ENCODE measurements around the gene IRX6.

Gene IRX6

GRCh38 chr16:55367301-55367811 is 43.4 kb downstream of the IRX6 start:
- no peak for DNase-seq (ENCODE audit: low read depth, low spot score)

GRCh38 chr16:55367866-55368603 is 44.0 kb downstream of the IRX6 start:
- no peak for DNase-seq (ENCODE audit: low read depth, low spot score)

GRCh38 chr16:55369151-55369550 is 45.1 kb downstream of the IRX6 start:
- no peak for DNase-seq (ENCODE audit: low read depth, low spot score)

GRCh38 chr16:55370762-55371482 is 46.9 kb downstream of the IRX6 start:
- no peak for DNase-seq (ENCODE audit: low read depth, low spot score)

- no peak for DNase-seq (ENCODE audit: low read depth, low spot score)
Measured at GRCh38 chr16:55372792-55373488, 48.9 kb downstream of the IRX6 start.

GRCh38 chr16:55373489-55373832 is 49.5 kb downstream of the IRX6 start:
- DNase-seq (ENCODE audit: low read depth, low spot score): no peak

- DNase-seq (ENCODE audit: low read depth, low spot score): no peak
Measured at GRCh38 chr16:55376045-55376444, 52.0 kb downstream of the IRX6 start.

- DNase-seq (ENCODE audit: low read depth, low spot score): no peak
Measured at GRCh38 chr16:55376567-55377167, 52.7 kb downstream of the IRX6 start.

GRCh38 chr16:55377840-55378239 is 53.8 kb downstream of the IRX6 start:
- DNase-seq (ENCODE audit: low read depth, low spot score): no peak

GRCh38 chr16:55378616-55379015 is 54.6 kb downstream of the IRX6 start:
- no peak for DNase-seq (ENCODE audit: low read depth, low spot score)

- no peak for DNase-seq (ENCODE audit: low read depth, low spot score)
Measured at GRCh38 chr16:55379371-55379770, 55.4 kb downstream of the IRX6 start.

GRCh38 chr16:55379876-55380390 is 55.9 kb downstream of the IRX6 start:
- DNase-seq (ENCODE audit: low read depth, low spot score): no peak
